HG02981 (cell line): ENCODE measurements around the gene SEL1L2.

Experiments used
- ATAC-seq: cut with Tn5 transposase; IDR thresholded peaks from one replicate; pipeline ENCODE4 v1.9.1; 2021; ENCODE audit warnings: mild to moderate bottlenecking, moderate library complexity; ENCODE audit not compliant: unreplicated experiment

Gene SEL1L2

GRCh38 chr20:13822459-13822858, 168.0 kb downstream of the SEL1L2 start:
- ATAC-seq = no peak

- ATAC-seq = no peak
Observed at GRCh38 chr20:13821876-13822275, 168.5 kb downstream of the SEL1L2 start.

GRCh38 chr20:13819885-13820645, 170.3 kb downstream of the SEL1L2 start:
- peak; percentile 83 for ATAC-seq

- ATAC-seq = no peak
Observed at GRCh38 chr20:13817342-13817741, 173.1 kb downstream of the SEL1L2 start.

GRCh38 chr20:13816757-13817156, 173.7 kb downstream of the SEL1L2 start:
- ATAC-seq = no peak

GRCh38 chr20:13814672-13815071, 175.7 kb downstream of the SEL1L2 start:
- ATAC-seq = no peak

GRCh38 chr20:13813910-13814309, 176.5 kb downstream of the SEL1L2 start:
- no peak for ATAC-seq

- ATAC-seq = no peak
Observed at GRCh38 chr20:13810446-13810845, 180.0 kb downstream of the SEL1L2 start.

- ATAC-seq = no peak
Observed at GRCh38 chr20:13809855-13810254, 180.6 kb downstream of the SEL1L2 start.

GRCh38 chr20:13809373-13809772, 181.0 kb downstream of the SEL1L2 start:
- ATAC-seq = no peak

GRCh38 chr20:13800728-13801134, 189.7 kb downstream of the SEL1L2 start:
- ATAC-seq = no peak

- ATAC-seq = no peak
Observed at GRCh38 chr20:13799974-13800373, 190.4 kb downstream of the SEL1L2 start.
